Vagina (tissue), 2 donors: Measurements from ENCODE around the gene DTL. TPM values are rescaled to one million over a fixed set of nuclear protein-coding genes. Genes with fewer than 3 reads are reported as not detected.

Source experiments
- DNase-seq, 2 donors: peaks; one replicate each; pipeline ENCODE4 v3.0.0-alpha.2; 2017; ENCODE audit errors: extremely low spot score in 2 of 2
- H3K27ac ChIP-seq: fragments of 200-600 bp; sonication (generic); one replicate; pipeline ENCODE4 v1.5.1; 2019
- H3K27me3 ChIP-seq: fragments of 200-600 bp; sonication (generic); one replicate; pipeline ENCODE4 v1.5.1; 2019
- H3K36me3 ChIP-seq, 2 donors: fragments of 200-600 bp; sonication (generic); one replicate each; pipeline ENCODE4 v1.5.1; 2017 to 2019
- H3K4me1 ChIP-seq: fragments of 200-600 bp; sonication (generic); one replicate; pipeline ENCODE4 v1.5.1; 2019
- H3K4me3 ChIP-seq, 2 donors: fragments of 200-600 bp; sonication (generic); 1 replicate in 1 of 2; 2 replicates in 1 of 2; pipeline ENCODE4 v1.5.1; 2016 to 2019
- H3K9me3 ChIP-seq: fragments of 200-600 bp; sonication (generic); one replicate; pipeline ENCODE4 v1.5.1; 2019
- POLR2A ChIP-seq, 2 donors: fragments of 450-650 bp; IDR thresholded peaks; one replicate each; pipeline ENCODE4 v1.6.1; 2017; ENCODE audit warnings: antibody characterized with exemption in 2 of 2, mild to moderate bottlenecking in 2 of 2, moderate library complexity in 2 of 2
- POLR2AphosphoS5 ChIP-seq, 2 donors: sonication (generic); formaldehyde crosslinking; IDR thresholded peaks; one replicate each; pipeline ENCODE4 v1.9.0; 2017; ENCODE audit warnings: antibody characterized with exemption in 2 of 2, mild to moderate bottlenecking in 2 of 2, low read depth in 1 of 2; ENCODE audit not compliant: insufficient read depth in 1 of 2
- intact Hi-C: fragments of 100-400 bp; cut with DNase I; formaldehyde crosslinking; loops from one replicate; pipeline ENCODE4 v1.15.1; 2023
- total RNA-seq: library from RNA; depleted of rRNA; stranded (reverse); fragments of >200 nt; gene quantifications from one replicate; pipeline ENCODE4 v1.2.3, GENCODE V29; 2016
- TF ChIP-seq, protein P1 (sequence below), 3 experiments: fragments of 450-650 bp in 2 of 3; fragments of 200-600 bp in 1 of 3; sonication (generic) in 1 of 3; IDR thresholded peaks; one replicate each; pipeline ENCODE4 v1.5.1; 2017 to 2019; ENCODE audit warnings: antibody characterized with exemption in 3 of 3, mild to moderate bottlenecking in 2 of 3, moderate library complexity in 2 of 3

Gene DTL
- total RNA-seq, 1 donor from 2014 or later: 7.4 TPM

DNA sequence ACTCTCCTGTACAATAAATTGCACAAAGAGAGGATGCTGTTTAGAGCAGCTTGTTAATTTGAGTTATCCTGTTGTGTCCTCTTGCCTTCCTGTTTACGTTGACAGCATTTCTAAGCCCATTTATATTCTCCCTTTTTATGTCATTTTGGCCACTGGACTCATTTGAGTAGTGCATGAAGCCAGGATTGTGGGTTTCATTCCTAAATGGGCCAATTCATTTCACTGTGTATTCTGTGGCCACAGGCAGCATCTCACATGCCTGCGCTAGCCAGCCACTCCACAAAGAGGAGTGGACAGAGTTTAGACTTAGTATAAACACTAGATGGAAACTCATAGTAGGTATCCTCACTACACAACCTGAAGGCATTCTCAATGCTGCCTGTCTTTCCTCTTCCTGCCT is 73.4 kb downstream of the DTL start:
- no peak for DNase-seq
- Histone ChIP-seq H3K36me3 (no peaks in the 10 kb centered on the region), H3K4me1 (peaks cover 40% of the 10 kb centered on the region), H3K27me3 (no peaks in the 10 kb centered on the region), H3K27ac (no peak overlapping the region), H3K4me3 (no peak overlapping the region), H3K9me3 (no peaks in the 10 kb centered on the region)
- TF ChIP-seq, protein P1, sequence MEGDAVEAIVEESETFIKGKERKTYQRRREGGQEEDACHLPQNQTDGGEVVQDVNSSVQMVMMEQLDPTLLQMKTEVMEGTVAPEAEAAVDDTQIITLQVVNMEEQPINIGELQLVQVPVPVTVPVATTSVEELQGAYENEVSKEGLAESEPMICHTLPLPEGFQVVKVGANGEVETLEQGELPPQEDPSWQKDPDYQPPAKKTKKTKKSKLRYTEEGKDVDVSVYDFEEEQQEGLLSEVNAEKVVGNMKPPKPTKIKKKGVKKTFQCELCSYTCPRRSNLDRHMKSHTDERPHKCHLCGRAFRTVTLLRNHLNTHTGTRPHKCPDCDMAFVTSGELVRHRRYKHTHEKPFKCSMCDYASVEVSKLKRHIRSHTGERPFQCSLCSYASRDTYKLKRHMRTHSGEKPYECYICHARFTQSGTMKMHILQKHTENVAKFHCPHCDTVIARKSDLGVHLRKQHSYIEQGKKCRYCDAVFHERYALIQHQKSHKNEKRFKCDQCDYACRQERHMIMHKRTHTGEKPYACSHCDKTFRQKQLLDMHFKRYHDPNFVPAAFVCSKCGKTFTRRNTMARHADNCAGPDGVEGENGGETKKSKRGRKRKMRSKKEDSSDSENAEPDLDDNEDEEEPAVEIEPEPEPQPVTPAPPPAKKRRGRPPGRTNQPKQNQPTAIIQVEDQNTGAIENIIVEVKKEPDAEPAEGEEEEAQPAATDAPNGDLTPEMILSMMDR (IDR thresholded peaks at IDR 0.05): no peak
- TF ChIP-seq POLR2A (IDR thresholded peaks at IDR 0.05) (no peak), POLR2AphosphoS5 (IDR thresholded peaks at IDR 0.05; ENCODE audit: insufficient read depth in 1 of 2, low read depth in 1 of 2) (no peak)
- intact Hi-C loops: no loop called here

DNA sequence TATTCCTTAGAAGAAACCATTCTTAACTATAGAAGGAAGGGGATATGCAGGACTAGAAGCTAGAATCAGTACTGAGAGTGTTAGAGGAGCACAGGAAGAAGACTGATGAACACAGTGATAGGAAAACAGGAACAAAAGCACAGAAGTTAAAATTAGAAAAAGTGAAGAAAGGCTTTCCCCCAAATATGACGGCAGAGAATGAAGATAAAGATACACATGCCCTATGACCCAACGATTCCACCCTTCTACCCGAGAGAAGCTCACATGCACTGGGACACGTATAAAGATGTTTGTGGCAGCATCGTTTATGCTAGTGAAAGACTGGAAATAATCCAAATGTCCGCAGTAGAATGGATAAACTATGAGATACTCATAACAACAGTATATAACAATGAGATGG is 74.2 kb downstream of the DTL start:
- Histone ChIP-seq H3K27me3 (no peaks in the 10 kb centered on the region), H3K4me3 (no peak overlapping the region), H3K27ac (no peak overlapping the region), H3K4me1 (peaks cover 35% of the 10 kb centered on the region), H3K36me3 (no peaks in the 10 kb centered on the region), H3K9me3 (no peaks in the 10 kb centered on the region)
- intact Hi-C loops: no loop called here
- TF ChIP-seq, protein P1 (IDR thresholded peaks at IDR 0.05): no peak
- TF ChIP-seq POLR2AphosphoS5 (IDR thresholded peaks at IDR 0.05; ENCODE audit: insufficient read depth in 1 of 2, low read depth in 1 of 2) (no peak), POLR2A (IDR thresholded peaks at IDR 0.05) (no peak)
- DNase-seq: no peak

- intact Hi-C loops: no loop called here
- no peak overlapping the region for H3K27ac ChIP-seq
- H3K27me3 ChIP-seq: no peaks in the 10 kb centered on the region
- TF ChIP-seq POLR2AphosphoS5 (IDR thresholded peaks at IDR 0.05; ENCODE audit: insufficient read depth in 1 of 2, low read depth in 1 of 2) (no peak), POLR2A (IDR thresholded peaks at IDR 0.05) (no peak)
- TF ChIP-seq, protein P1 (IDR thresholded peaks at IDR 0.05): no peak
- H3K9me3 ChIP-seq: no peaks in the 10 kb centered on the region
- DNase-seq: no peak
- H3K36me3 ChIP-seq: no peaks in the 10 kb centered on the region
- H3K4me1 ChIP-seq: peaks cover 26% of the 10 kb centered on the region
- H3K4me3 ChIP-seq: no peak overlapping the region
These were observed 75.1 kb downstream of the DTL start for GRCh38 chr1:212110617-212111016.

- Histone ChIP-seq H3K4me1 (peaks cover 17% of the 10 kb centered on the region), H3K27me3 (no peaks in the 10 kb centered on the region), H3K27ac (no peak overlapping the region), H3K9me3 (no peaks in the 10 kb centered on the region), H3K4me3 (no peak overlapping the region), H3K36me3 (no peaks in the 10 kb centered on the region)
- DNase-seq: no peak
- no peak for TF ChIP-seq POLR2A (IDR thresholded peaks at IDR 0.05)
- TF ChIP-seq, protein P1 (IDR thresholded peaks at IDR 0.05): no peak
- TF ChIP-seq POLR2AphosphoS5 (IDR thresholded peaks at IDR 0.05; ENCODE audit: insufficient read depth in 1 of 2, low read depth in 1 of 2): no peak
- intact Hi-C loops: no loop called here
These were observed 76.0 kb downstream of the DTL start for GRCh38 chr1:212111536-212111935.

DNA sequence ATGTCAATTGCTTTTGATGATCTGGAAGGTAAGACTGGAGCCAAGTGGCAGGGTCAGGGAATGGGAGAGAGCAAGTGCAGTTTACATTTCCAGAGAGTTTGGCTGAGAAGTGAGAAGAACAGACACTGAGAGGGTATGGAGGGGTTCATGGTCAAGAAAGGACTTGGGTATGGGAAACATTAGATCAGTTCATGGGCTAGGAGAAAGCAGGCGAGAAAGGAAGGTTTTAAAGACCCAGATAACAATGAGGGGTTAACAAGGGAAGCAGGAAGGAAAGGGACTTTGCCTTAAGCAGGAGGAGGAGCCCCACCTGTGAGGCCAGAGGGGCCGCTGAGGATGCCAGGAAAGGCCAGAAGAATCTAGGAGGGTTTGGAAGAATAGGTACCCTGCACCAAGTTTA is 78.2 kb downstream of the DTL start:
- no peaks in the 10 kb centered on the region for H3K27me3 ChIP-seq
- H3K4me3 ChIP-seq: no peak overlapping the region
- no peak overlapping the region for H3K27ac ChIP-seq
- H3K4me1 ChIP-seq: peaks cover 8% of the 10 kb centered on the region
- no peaks in the 10 kb centered on the region for H3K9me3 ChIP-seq
- DNase-seq: no peak
- intact Hi-C loops: no loop called here
- H3K36me3 ChIP-seq: no peaks in the 10 kb centered on the region
- TF ChIP-seq POLR2AphosphoS5 (IDR thresholded peaks at IDR 0.05; ENCODE audit: insufficient read depth in 1 of 2, low read depth in 1 of 2): no peak
- TF ChIP-seq, protein P1 (IDR thresholded peaks at IDR 0.05): no peak
- TF ChIP-seq POLR2A (IDR thresholded peaks at IDR 0.05): no peak
